C4-2B (cell line): Measurements from ENCODE around the gene DPH5.

Experiments
- H3K27ac ChIP-seq: fragments of 450-650 bp; 2 replicates; pipeline ENCODE4 v1.5.1; 2017
- CTCF ChIP-seq: fragments of 450-650 bp; conservative IDR thresholded peaks from 2 replicates; pipeline ENCODE4 v1.5.1; 2017; ENCODE audit warnings: mild to moderate bottlenecking
- ZFX ChIP-seq: fragments of 450-650 bp; IDR thresholded peaks from 2 replicates; pipeline ENCODE4 v1.6.1; 2017

Gene DPH5

GRCh38 chr1:100989306-100990077 is 36.1 kb downstream of the DPH5 start:
- H3K27ac ChIP-seq = no peak overlapping the region
- no peak for TF ChIP-seq ZFX

DNA sequence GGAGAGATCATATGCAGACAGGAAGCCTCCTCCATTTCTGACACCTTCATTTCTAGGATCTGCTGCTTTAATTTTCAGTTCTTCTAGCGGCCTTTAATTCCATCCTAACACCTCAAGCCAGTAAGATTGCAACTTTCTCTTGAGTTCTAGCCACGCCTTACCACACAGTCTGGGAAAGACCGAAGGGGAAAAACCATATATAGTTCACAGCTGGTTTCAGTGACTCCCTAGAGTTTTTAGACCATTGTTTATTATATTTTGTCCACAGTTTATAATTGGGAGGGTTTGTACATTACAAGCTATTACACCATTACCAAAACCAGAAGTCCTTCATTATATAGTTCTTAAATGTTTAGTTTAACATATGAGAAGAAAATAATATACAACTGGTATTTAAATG is 37.5 kb downstream of the DPH5 start:
- TF ChIP-seq CTCF = no peak

DNA sequence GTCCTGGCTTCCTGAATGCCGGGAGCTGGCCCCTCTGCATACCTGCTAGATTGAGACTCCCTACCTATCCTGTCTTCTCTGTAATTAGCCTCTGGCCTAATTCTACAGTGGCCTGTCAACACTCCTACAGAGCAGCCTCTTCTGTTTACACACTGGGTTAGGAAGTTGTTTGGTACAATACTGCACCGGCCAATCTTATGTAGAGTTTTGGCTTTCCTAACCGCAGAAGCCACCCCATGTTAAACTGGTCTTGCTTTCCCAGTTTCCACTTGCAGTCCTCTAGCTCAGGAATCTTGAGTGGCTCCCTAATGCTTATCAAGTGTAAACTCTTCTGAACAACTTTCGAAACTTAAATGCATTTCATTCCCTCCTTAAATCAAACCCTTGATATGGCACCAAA is 42.8 kb downstream of the DPH5 start:
- H3K27ac ChIP-seq = no peak overlapping the region

More for the DNA sequence above, 37.5 kb downstream of the DPH5 start:
- H3K27ac ChIP-seq = no peak overlapping the region

GRCh38 chr1:100979631-100980030 is 46.0 kb downstream of the DPH5 start:
- TF ChIP-seq ZFX (no peak), CTCF (no peak)
- H3K27ac ChIP-seq = no peak overlapping the region

More for the DNA sequence above, 42.8 kb downstream of the DPH5 start:
- TF ChIP-seq ZFX (no peak), CTCF (no peak)

- H3K27ac ChIP-seq = no peak overlapping the region
- no peak for TF ChIP-seq ZFX
- TF ChIP-seq CTCF = no peak
Observed at GRCh38 chr1:100976936-100977335, 48.6 kb downstream of the DPH5 start.

- TF ChIP-seq CTCF (no peak), ZFX (no peak)
Observed at GRCh38 chr1:100972185-100972584, 53.4 kb downstream of the DPH5 start.

GRCh38 chr1:100971021-100971420 is 54.6 kb downstream of the DPH5 start:
- H3K27ac ChIP-seq = no peak overlapping the region
- no peak for TF ChIP-seq ZFX

More at GRCh38 chr1:100972185-100972584, 53.4 kb downstream of the DPH5 start:
- H3K27ac ChIP-seq = no peak overlapping the region

DNA sequence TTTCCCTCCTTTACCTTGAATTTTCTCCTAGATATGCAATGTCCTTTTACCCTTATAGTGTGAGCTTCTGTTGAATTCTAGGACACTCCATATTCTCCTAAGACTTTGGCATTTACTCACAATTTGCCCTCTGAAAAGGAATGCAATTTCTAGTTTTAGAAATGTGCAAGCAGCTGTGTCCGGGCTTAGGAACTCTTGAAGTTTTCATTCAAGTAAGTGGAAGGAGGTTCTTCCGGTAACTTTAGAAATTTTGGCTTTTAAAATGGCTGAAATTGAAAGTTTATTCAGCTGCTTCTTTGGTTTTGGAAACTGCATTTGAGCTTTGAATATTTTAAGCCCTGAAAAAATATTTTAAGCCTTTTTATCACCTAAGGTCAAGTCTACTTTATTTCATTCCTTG is 56.3 kb downstream of the DPH5 start:
- no peak overlapping the region for H3K27ac ChIP-seq
- TF ChIP-seq ZFX (no peak), CTCF (no peak)
